Colonic mucosa (tissue), 4 donors: ENCODE measurements around the gene FHOD3. TPM values are rescaled to one million over a fixed set of nuclear protein-coding genes. Genes with fewer than 3 reads are reported as not detected.

Experiments used
- DNase-seq: peaks from one replicate; pipeline ENCODE4 v3.0.0-alpha.2; 2020
- H3K27ac ChIP-seq: fragments of 200-600 bp; one replicate; pipeline ENCODE4 v1.8.0; 2021
- H3K27me3 ChIP-seq: fragments of 200-600 bp; one replicate; pipeline ENCODE4 v1.8.0; 2021
- H3K36me3 ChIP-seq: fragments of 200-600 bp; one replicate; pipeline ENCODE4 v1.8.0; 2021
- H3K4me1 ChIP-seq: fragments of 200-600 bp; one replicate; pipeline ENCODE4 v1.8.0; 2021; ENCODE audit warnings: mild to moderate bottlenecking
- H3K4me3 ChIP-seq: fragments of 200-600 bp; one replicate; pipeline ENCODE4 v1.8.0; 2021
- H3K9ac ChIP-seq, 2 donors: one replicate each; pipeline ENCODE4 v1.7.0; 2013; ENCODE audit warnings: control low read depth in 2 of 2, low read depth in 2 of 2, low read length in 2 of 2
- H3K9me3 ChIP-seq: fragments of 200-600 bp; one replicate; pipeline ENCODE4 v1.8.0; 2021
- intact Hi-C: fragments of 100-400 bp; cut with DNase I; formaldehyde crosslinking; loops from one replicate; pipeline ENCODE4 v1.14.1; 2022
- total RNA-seq, 2 donors: library from RNA; stranded (reverse); fragmentation: NEBNext Ultra II Directional in 1 of 2; extraction: Animal tissue kit (Norgen Biotek cat#: 25700) in 1 of 2; gene quantifications; one replicate each; pipeline ENCODE4 v1.2.1, GENCODE V29; 2021
- TF ChIP-seq, protein P1 (sequence below): fragments of 200-600 bp; IDR thresholded peaks from one replicate; pipeline ENCODE4 v1.8.0; 2022; ENCODE audit warnings: antibody characterized with exemption, mild to moderate bottlenecking
- donor health status: healthy.
- donor health status: DM: no; HTN: no; CAD: no.
- donor health status: DM: no; HTN: no; CAD: no.

Gene FHOD3
- total RNA-seq, 2 donors from 2014 or later: 2.5 to 4.1 TPM

GRCh38 chr18:36326771-36327170 lies 29.3 kb downstream of the FHOD3 start:
- no peaks in the 10 kb centered on the region for H3K36me3 ChIP-seq
- TF ChIP-seq, protein P1, sequence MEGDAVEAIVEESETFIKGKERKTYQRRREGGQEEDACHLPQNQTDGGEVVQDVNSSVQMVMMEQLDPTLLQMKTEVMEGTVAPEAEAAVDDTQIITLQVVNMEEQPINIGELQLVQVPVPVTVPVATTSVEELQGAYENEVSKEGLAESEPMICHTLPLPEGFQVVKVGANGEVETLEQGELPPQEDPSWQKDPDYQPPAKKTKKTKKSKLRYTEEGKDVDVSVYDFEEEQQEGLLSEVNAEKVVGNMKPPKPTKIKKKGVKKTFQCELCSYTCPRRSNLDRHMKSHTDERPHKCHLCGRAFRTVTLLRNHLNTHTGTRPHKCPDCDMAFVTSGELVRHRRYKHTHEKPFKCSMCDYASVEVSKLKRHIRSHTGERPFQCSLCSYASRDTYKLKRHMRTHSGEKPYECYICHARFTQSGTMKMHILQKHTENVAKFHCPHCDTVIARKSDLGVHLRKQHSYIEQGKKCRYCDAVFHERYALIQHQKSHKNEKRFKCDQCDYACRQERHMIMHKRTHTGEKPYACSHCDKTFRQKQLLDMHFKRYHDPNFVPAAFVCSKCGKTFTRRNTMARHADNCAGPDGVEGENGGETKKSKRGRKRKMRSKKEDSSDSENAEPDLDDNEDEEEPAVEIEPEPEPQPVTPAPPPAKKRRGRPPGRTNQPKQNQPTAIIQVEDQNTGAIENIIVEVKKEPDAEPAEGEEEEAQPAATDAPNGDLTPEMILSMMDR: no peak
- H3K27me3 ChIP-seq: no peaks in the 10 kb centered on the region
- no peak overlapping the region for H3K4me3 ChIP-seq
- no peak overlapping the region for H3K27ac ChIP-seq
- no peak overlapping the region for H3K9ac ChIP-seq
- no peaks in the 10 kb centered on the region for H3K4me1 ChIP-seq
- no peaks in the 10 kb centered on the region for H3K9me3 ChIP-seq
- intact Hi-C loops: no loop called here
- no peak for DNase-seq

DNA sequence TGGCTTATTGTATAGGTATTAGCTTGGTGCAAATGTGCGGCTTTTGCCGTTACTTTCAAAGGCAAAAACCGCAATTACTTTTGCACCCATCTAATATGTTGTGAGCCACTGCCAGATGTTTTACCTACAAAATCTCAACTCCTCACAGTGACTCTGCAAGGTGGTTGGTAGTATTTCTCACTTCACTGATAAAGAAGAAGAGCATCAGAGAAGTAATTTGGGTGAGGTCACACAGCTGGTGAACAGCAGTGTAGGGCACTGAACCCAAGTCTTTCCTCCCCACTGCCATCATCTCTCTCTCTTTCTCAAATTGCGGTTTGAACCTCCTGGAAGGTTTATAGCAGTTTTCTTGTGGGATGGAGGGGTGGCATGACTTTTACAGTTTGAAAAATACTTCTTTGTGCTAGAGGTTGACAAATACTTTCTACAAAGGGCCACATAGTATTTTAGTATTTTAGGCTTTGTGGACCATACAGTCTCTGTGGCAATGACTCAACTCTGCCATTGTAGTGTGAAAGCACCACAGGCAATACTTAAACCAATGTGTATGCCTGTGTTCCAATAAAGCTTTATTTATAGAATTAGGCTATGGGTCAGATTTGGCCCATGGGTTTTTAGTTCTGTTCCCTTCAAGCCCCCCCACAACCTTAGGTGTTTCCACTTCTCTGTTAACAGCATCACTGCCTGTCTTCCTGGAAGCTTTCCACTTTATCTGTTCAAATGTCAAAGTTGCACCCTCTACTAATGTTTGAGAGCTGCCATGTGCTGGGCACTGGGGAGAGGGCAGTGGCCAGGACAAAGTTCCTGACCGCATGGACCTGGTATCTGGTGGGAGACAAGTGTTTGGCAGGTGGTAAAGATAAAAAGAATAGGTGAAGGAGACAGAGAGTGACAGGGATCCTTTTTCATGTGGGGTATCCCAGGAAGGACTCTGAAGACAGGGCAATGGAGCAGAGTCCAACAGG lies 30.1 kb downstream of the FHOD3 start:
- Histone ChIP-seq H3K4me3 (no peak overlapping the region), H3K27ac (no peak overlapping the region), H3K36me3 (no peaks in the 10 kb centered on the region), H3K27me3 (no peaks in the 10 kb centered on the region), H3K9me3 (no peaks in the 10 kb centered on the region), H3K9ac (no peak overlapping the region), H3K4me1 (no peaks in the 10 kb centered on the region)
- no peak for DNase-seq
- TF ChIP-seq, protein P1: no peak
- intact Hi-C loops: no loop called here

- TF ChIP-seq, protein P1: no peak
- no peaks in the 10 kb centered on the region for H3K36me3 ChIP-seq
- H3K27ac ChIP-seq: no peak overlapping the region
- no peaks in the 10 kb centered on the region for H3K4me1 ChIP-seq
- DNase-seq: no peak
- intact Hi-C loops: no loop called here
- H3K9ac ChIP-seq: no peak overlapping the region
- H3K27me3 ChIP-seq: no peaks in the 10 kb centered on the region
- no peaks in the 10 kb centered on the region for H3K9me3 ChIP-seq
- no peak overlapping the region for H3K4me3 ChIP-seq
Measured at GRCh38 chr18:36328385-36328858, 30.9 kb downstream of the FHOD3 start.

- no peak overlapping the region for H3K9ac ChIP-seq
- intact Hi-C loops: no loop called here
- H3K4me1 ChIP-seq: no peaks in the 10 kb centered on the region
- no peak overlapping the region for H3K27ac ChIP-seq
- no peaks in the 10 kb centered on the region for H3K36me3 ChIP-seq
- no peak for DNase-seq
- H3K4me3 ChIP-seq: no peak overlapping the region
- H3K9me3 ChIP-seq: no peaks in the 10 kb centered on the region
- TF ChIP-seq, protein P1: no peak
- no peaks in the 10 kb centered on the region for H3K27me3 ChIP-seq
Measured at GRCh38 chr18:36328916-36329315, 31.4 kb downstream of the FHOD3 start.

DNA sequence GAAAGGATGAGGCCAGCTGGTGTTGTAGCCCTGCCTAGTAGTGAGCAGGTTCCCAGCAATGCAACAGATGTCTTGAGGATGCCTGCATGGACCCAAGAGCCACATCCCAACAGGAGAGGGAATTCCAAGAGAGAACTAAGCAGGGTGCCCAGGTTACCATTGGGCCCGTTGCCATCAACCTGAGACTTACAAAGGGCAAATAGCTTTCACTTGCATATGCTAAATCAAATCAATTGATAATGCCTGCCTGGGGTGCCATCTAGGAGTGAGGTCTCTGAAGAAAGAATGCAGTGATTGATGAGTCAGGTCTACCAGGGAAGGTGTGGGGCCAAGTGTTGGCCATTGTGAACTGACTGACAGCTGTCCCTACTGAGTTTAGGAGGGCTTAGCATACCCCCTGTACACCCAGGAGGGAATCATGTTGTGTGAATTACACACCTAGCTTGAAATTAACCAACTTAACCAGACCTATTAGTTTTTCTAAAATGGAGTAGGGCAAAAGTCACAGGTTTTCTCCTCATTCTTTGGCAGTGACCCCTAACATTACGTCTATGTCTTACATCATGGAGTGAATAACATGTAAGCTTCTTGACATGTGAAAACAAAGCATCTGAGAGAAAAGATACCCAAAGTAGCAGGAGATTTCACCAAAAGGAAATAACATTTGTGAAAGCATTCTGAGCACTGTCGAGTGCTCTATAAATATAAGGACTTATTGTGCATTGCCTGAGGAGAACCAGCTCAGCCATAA lies 32.3 kb downstream of the FHOD3 start:
- H3K27ac ChIP-seq: no peak overlapping the region
- TF ChIP-seq, protein P1: no peak
- no peaks in the 10 kb centered on the region for H3K9me3 ChIP-seq
- H3K36me3 ChIP-seq: no peaks in the 10 kb centered on the region
- intact Hi-C loops: no loop called here
- no peak for DNase-seq
- no peak overlapping the region for H3K9ac ChIP-seq
- no peaks in the 10 kb centered on the region for H3K4me1 ChIP-seq
- no peaks in the 10 kb centered on the region for H3K27me3 ChIP-seq
- no peak overlapping the region for H3K4me3 ChIP-seq
